CD4-positive, alpha-beta T cell (primary cell): ENCODE results near the gene FCHSD2. TPM values are rescaled to one million over a fixed set of nuclear protein-coding genes. Genes with fewer than 3 reads are reported as not detected.
A peak's percentile ranks its signal among the peaks of the same experiment; 100 is the strongest.

Experiments used
- ATAC-seq: fragments of 200-7000 bp; cut with Tn5 transposase; one replicate; pipeline ENCODE4 v1.10.0; 2022; ENCODE audit warnings: mild to moderate bottlenecking; ENCODE audit not compliant: poor library complexity
- CTCF ChIA-PET: fragments of 350-600 bp; sonication (Branson Sonifier 250); formaldehyde crosslinking; loops from one replicate; lab custom pipeline; 2021; ENCODE audit warnings: antibody characterized with exemption, inconsistent platforms; lab: Charles Lee
- POLR2A ChIA-PET: fragments of 350-600 bp; sonication (Branson Sonifier 250); formaldehyde crosslinking; loops from one replicate; lab custom pipeline; 2021; ENCODE audit warnings: antibody characterized with exemption, inconsistent platforms; lab: Charles Lee
- DNase-seq, 14 experiments: peaks; one replicate each; pipeline ENCODE4 v3.0.0-alpha.2; 2013 to 2020; ENCODE audit warnings: mixed read lengths in 2 of 14
- H3K27ac ChIP-seq, 2 donors: one replicate each; pipeline versions ENCODE4 v1.5.1 to v1.7.0; 2013; ENCODE audit warnings: low read length in 2 of 2, low read depth in 1 of 2, mild to moderate bottlenecking in 1 of 2
- H3K27me3 ChIP-seq, 2 experiments: 1 replicate in 1 of 2; 2 replicates in 1 of 2; pipeline versions ENCODE4 v1.6.1 to v1.7.0; 2013; ENCODE audit warnings: low read length in 2 of 2, control low read depth in 1 of 2, mild to moderate bottlenecking in 1 of 2, moderate library complexity in 1 of 2; ENCODE audit not compliant: insufficient read depth in 2 of 2, control insufficient read depth in 1 of 2
- H3K36me3 ChIP-seq: one replicate; pipeline ENCODE4 v1.6.1; 2013; ENCODE audit warnings: low read length, control low read depth; ENCODE audit not compliant: insufficient read depth
- H3K4me1 ChIP-seq: one replicate; pipeline ENCODE4 v1.6.1; 2013; ENCODE audit warnings: low read length, control low read depth; ENCODE audit not compliant: insufficient read depth
- H3K4me3 ChIP-seq: one replicate; pipeline ENCODE4 v1.5.1; 2013; ENCODE audit warnings: mild to moderate bottlenecking, low read length, moderate library complexity
- H3K9me3 ChIP-seq, 2 experiments: 1 replicate in 1 of 2; 2 replicates in 1 of 2; pipeline versions ENCODE4 v1.6.1 to v1.7.0; 2013; ENCODE audit warnings: low read length in 2 of 2, mild to moderate bottlenecking in 2 of 2, control low read depth in 1 of 2, moderate library complexity in 1 of 2; ENCODE audit not compliant: control insufficient read depth in 1 of 2, insufficient read depth in 1 of 2
- H3K27ac Mint-ChIP-seq: one replicate; pipeline ENCODE4 v1.8.0; 2020; ENCODE audit warnings: mixed read lengths
- H3K27me3 Mint-ChIP-seq: one replicate; pipeline ENCODE4 v1.8.0; 2021; ENCODE audit warnings: mixed read lengths
- H3K36me3 Mint-ChIP-seq: one replicate; pipeline ENCODE4 v1.8.0; 2021; ENCODE audit warnings: low read depth, mixed read lengths
- H3K4me1 Mint-ChIP-seq: one replicate; pipeline ENCODE4 v1.8.0; 2021; ENCODE audit warnings: low read depth, mixed read lengths
- H3K4me3 Mint-ChIP-seq: one replicate; pipeline ENCODE4 v1.8.0; 2020; ENCODE audit warnings: mild to moderate bottlenecking, mixed read lengths
- H3K9me3 Mint-ChIP-seq: one replicate; pipeline ENCODE4 v1.8.0; 2020; ENCODE audit warnings: mixed read lengths
- CTCF ChIP-seq: fragments of 200-600 bp; IDR thresholded peaks from one replicate; pipeline ENCODE4 v1.8.0; 2022; ENCODE audit warnings: antibody characterized with exemption, mild to moderate bottlenecking
- intact Hi-C, 2 experiments: fragments of 100-400 bp; cut with DNase I in 1 of 2; cut with micrococcal nuclease in 1 of 2; formaldehyde crosslinking; loops; one replicate each; pipeline versions ENCODE4 v1.15.1 to v1.9.0; 2023 to 2025; cut with DNase I, micrococcal nuclease
- total RNA-seq, 174 experiments: library from RNA in 2 of 174; stranded (reverse) in 2 of 174; gene quantifications; one replicate each; pipeline ENCODE4 v1.2.3 and lab custom pipeline; 2021 to 2026

Gene FCHSD2
- total RNA-seq, 2 experiments from 2014 or later = 48.6 to 50.7 TPM

- ATAC-seq (no peak), DNase-seq (no peak)
- no peaks in the 10 kb centered on the region for H3K9me3 ChIP-seq
- intact Hi-C loops = no loop called here
- POLR2A ChIA-PET = no interaction called here
- peaks cover 3% of the 10 kb centered on the region for H3K36me3 ChIP-seq
- CTCF ChIA-PET = no interaction called here
- H3K27ac Mint-ChIP-seq = no peak overlapping the region
- no peaks in the 10 kb centered on the region for H3K4me1 ChIP-seq
- H3K36me3 Mint-ChIP-seq = peaks cover 57% of the 10 kb centered on the region
- H3K4me3 Mint-ChIP-seq = no peak overlapping the region
- no peaks in the 10 kb centered on the region for H3K27me3 Mint-ChIP-seq
- no peaks in the 10 kb centered on the region for H3K9me3 Mint-ChIP-seq
- H3K27ac ChIP-seq = no peak overlapping the region
- H3K4me1 Mint-ChIP-seq = peaks cover 48% of the 10 kb centered on the region
- H3K27me3 ChIP-seq = no peaks in the 10 kb centered on the region
- no peak overlapping the region for H3K4me3 ChIP-seq
- TF ChIP-seq CTCF = no peak
These were observed 41.5 kb downstream of the FCHSD2 start for GRCh38 chr11:73100578-73100977.

- Histone ChIP-seq H3K27me3 (no peaks in the 10 kb centered on the region), H3K27ac (no peak overlapping the region), H3K9me3 (no peaks in the 10 kb centered on the region), H3K36me3 (peaks cover 3% of the 10 kb centered on the region), H3K4me3 (no peak overlapping the region), H3K4me1 (no peaks in the 10 kb centered on the region)
- intact Hi-C loops = no loop called here
- ATAC-seq = no peak
- ChIA-PET POLR2A (no interaction called here), CTCF (no interaction called here)
- Mint-ChIP-seq H3K27me3 (no peaks in the 10 kb centered on the region), H3K9me3 (no peaks in the 10 kb centered on the region), H3K4me1 (peaks cover 48% of the 10 kb centered on the region), H3K4me3 (no peak overlapping the region), H3K27ac (peak overlapping the region; percentile 24), H3K36me3 (peaks cover 50% of the 10 kb centered on the region)
- TF ChIP-seq CTCF = no peak
- DNase-seq = no peak
These were observed 42.4 kb downstream of the FCHSD2 start for GRCh38 chr11:73099512-73100266.

DNA sequence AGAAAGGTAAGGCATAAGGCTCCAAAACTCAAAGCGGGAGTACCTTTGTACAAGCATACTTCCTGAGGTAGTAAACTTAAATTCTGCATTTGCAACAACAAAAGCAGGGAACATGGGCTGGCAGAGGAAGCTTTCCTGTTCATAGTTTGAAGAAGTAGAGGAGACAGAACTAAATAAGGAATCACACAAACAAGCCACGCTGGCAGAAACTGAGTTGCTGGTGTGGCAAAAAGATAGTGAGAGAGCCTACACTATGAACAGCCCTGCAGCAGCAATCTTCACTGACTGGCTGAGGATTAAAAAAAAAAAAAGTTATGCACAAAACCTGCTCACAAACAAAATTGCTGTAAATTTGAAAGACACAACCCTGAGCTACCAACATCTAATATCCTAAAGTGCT is 46.5 kb downstream of the FCHSD2 start:
- no peak for DNase-seq
- Mint-ChIP-seq H3K9me3 (no peaks in the 10 kb centered on the region), H3K4me3 (no peak overlapping the region), H3K27me3 (no peaks in the 10 kb centered on the region), H3K4me1 (peaks cover 43% of the 10 kb centered on the region), H3K36me3 (peaks cover 36% of the 10 kb centered on the region), H3K27ac (peak overlapping the region; percentile 12)
- no peak for TF ChIP-seq CTCF
- POLR2A ChIA-PET = no interaction called here
- CTCF ChIA-PET = no interaction called here
- Histone ChIP-seq H3K4me3 (no peak overlapping the region), H3K9me3 (no peaks in the 10 kb centered on the region), H3K27ac (no peak overlapping the region), H3K36me3 (no peaks in the 10 kb centered on the region), H3K4me1 (no peaks in the 10 kb centered on the region), H3K27me3 (no peaks in the 10 kb centered on the region)
- no peak for ATAC-seq
- intact Hi-C loops = no loop called here
